Measurements from ENCODE around the gene RRN3. TPM values are rescaled to one million over a fixed set of nuclear protein-coding genes. Genes with fewer than 3 reads are reported as not detected.
"Not testable (repeated sequence)": the region's sequence is repeated elsewhere in the genome, so short reads cannot be mapped to it uniquely, and the experiment has no call there.

RRN3 gene
- total RNA-seq, 2 donors from 2014 or later = 12.9 to 16.9 TPM

- Histone ChIP-seq H3K27ac (no peak overlapping the region), H3K27me3 (no peaks in the 10 kb centered on the region), H3K4me1 (peaks cover 0 to 27% of the 10 kb centered on the region in 2 donors), H3K9me3 (no peaks in the 10 kb centered on the region), H3K4me3 (no peak overlapping the region), H3K36me3 (peaks cover 70% of the 10 kb centered on the region)
- TF ChIP-seq, protein P1, sequence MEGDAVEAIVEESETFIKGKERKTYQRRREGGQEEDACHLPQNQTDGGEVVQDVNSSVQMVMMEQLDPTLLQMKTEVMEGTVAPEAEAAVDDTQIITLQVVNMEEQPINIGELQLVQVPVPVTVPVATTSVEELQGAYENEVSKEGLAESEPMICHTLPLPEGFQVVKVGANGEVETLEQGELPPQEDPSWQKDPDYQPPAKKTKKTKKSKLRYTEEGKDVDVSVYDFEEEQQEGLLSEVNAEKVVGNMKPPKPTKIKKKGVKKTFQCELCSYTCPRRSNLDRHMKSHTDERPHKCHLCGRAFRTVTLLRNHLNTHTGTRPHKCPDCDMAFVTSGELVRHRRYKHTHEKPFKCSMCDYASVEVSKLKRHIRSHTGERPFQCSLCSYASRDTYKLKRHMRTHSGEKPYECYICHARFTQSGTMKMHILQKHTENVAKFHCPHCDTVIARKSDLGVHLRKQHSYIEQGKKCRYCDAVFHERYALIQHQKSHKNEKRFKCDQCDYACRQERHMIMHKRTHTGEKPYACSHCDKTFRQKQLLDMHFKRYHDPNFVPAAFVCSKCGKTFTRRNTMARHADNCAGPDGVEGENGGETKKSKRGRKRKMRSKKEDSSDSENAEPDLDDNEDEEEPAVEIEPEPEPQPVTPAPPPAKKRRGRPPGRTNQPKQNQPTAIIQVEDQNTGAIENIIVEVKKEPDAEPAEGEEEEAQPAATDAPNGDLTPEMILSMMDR (IDR thresholded peaks at IDR 0.05) = no peak
- no peak for DNase-seq (ENCODE audit: low spot score)
Observed at GRCh38 chr16:15031179-15031578, 62.9 kb downstream of the RRN3 start.

GRCh38 chr16:15029749-15030148, 64.3 kb downstream of the RRN3 start:
- H3K36me3 ChIP-seq = peaks cover 59% of the 10 kb centered on the region
- H3K27me3 ChIP-seq; DNase-seq (ENCODE audit: low spot score); H3K9me3 ChIP-seq; H3K27ac ChIP-seq; H3K4me3 ChIP-seq: not testable (repeated sequence)
- H3K4me1 ChIP-seq = peaks cover 0 to 20% of the 10 kb centered on the region in 2 donors

- not testable (repeated sequence) for DNase-seq (ENCODE audit: low spot score); H3K9me3 ChIP-seq; H3K27me3 ChIP-seq; H3K4me3 ChIP-seq
- H3K36me3 ChIP-seq = peaks cover 59% of the 10 kb centered on the region
- peaks cover 0 to 13% of the 10 kb centered on the region in 2 donors for H3K4me1 ChIP-seq
- H3K27ac ChIP-seq = peak overlapping the region in 1 of 2 donors; percentile 33
Observed at GRCh38 chr16:15028801-15029698, 65.0 kb downstream of the RRN3 start.

GRCh38 chr16:15028345-15028715, 65.7 kb downstream of the RRN3 start:
- H3K9me3 ChIP-seq; H3K4me3 ChIP-seq; H3K27me3 ChIP-seq; DNase-seq (ENCODE audit: low spot score); H3K4me1 ChIP-seq: not testable (repeated sequence)
- Histone ChIP-seq H3K36me3 (peaks cover 56% of the 10 kb centered on the region), H3K27ac (peak overlapping the region in 1 of 2 donors; percentile 33)

DNA sequence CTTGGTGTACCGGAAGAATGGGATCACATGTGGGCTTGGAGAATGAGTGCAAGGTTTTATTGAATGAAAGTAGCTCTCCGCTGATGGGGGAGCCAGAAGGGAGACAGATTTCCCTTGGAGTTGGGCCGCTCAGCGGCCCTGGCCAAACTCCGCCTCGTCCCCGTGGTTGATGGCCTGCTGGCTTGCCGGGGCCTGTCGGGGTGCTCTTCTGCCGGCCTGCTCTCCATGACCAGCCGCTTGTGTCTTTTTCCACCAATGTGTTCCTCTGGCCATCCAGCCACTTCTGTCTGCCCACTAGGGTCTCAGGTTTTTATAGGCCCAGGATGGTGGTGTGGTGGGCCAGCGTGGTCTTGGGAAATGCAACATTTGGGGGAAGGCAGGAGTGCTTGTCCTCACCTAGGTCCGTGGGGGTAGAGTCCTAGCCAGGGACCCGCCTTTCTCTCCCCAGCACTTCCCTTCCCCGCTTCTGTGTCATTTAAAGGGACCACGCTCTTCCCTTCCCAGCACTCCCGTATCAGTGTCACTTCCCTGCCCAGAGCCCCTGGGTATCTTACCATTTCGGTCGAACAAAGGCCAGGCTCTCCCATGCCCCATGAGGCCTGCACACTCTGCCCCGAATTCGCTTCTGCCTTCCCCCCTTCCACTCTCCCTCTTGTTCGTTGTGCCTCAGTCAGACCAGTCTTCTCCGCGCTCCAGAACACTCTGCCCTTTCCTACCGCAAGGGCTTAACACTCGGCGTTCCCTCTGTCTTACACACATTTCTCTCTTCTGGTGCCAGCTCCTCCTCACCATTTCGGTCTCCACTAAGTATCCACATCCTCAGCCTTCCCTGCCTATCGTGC, 66.3 kb downstream of the RRN3 start:
- not testable (repeated sequence) for H3K27me3 ChIP-seq; H3K4me3 ChIP-seq; H3K9me3 ChIP-seq; H3K4me1 ChIP-seq; H3K27ac ChIP-seq; DNase-seq (ENCODE audit: low spot score)
- peaks cover 56% of the 10 kb centered on the region for H3K36me3 ChIP-seq

- DNase-seq (ENCODE audit: low spot score); H3K27ac ChIP-seq; H3K9me3 ChIP-seq; H3K27me3 ChIP-seq; H3K4me3 ChIP-seq; H3K4me1 ChIP-seq: not testable (repeated sequence)
- H3K36me3 ChIP-seq = peaks cover 52% of the 10 kb centered on the region
Observed at GRCh38 chr16:15027051-15027450, 67.0 kb downstream of the RRN3 start.

- H3K27me3 ChIP-seq, H3K9me3 ChIP-seq, H3K4me1 ChIP-seq, H3K4me3 ChIP-seq, H3K27ac ChIP-seq: not testable (repeated sequence)
- peaks cover 48% of the 10 kb centered on the region for H3K36me3 ChIP-seq
- peak; percentile 57 for DNase-seq (ENCODE audit: low spot score)
Observed at GRCh38 chr16:15025234-15025951, 68.7 kb downstream of the RRN3 start.

DNA sequence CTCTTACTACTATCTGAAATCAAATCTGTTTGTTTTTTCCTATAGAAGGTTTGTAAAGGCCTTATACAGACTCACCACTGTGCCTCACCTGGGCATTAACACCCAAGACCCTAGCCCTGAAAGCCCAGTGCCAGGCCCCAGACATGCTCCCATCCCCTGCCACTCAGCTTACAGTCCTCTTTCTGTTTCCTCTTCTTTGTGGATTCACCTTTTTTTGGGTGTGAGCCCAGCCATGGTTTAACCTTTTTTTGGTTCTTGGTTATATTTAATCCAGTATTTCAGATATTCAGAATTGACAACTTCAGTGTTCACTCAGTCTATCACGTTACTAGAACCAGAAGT, 69.2 kb downstream of the RRN3 start:
- H3K9me3 ChIP-seq; H3K4me1 ChIP-seq; H3K4me3 ChIP-seq; DNase-seq (ENCODE audit: low spot score); H3K27me3 ChIP-seq; H3K27ac ChIP-seq: not testable (repeated sequence)
- H3K36me3 ChIP-seq = peaks cover 50% of the 10 kb centered on the region

- H3K27me3 ChIP-seq; DNase-seq (ENCODE audit: low spot score); H3K4me3 ChIP-seq; H3K4me1 ChIP-seq; H3K27ac ChIP-seq; H3K9me3 ChIP-seq: not testable (repeated sequence)
- H3K36me3 ChIP-seq = peaks cover 53% of the 10 kb centered on the region
Observed at GRCh38 chr16:15023381-15024077, 70.5 kb downstream of the RRN3 start.

All from right atrium auricular region (tissue), 2 donors.